GM18909 (cell line): ENCODE results near the gene CSRNP3.

Source experiments
- ATAC-seq: cut with Tn5 transposase; IDR thresholded peaks from one replicate; pipeline ENCODE4 v1.9.1; 2021; ENCODE audit warnings: mild to moderate bottlenecking; ENCODE audit not compliant: unreplicated experiment, poor library complexity

CSRNP3 gene

GRCh38 chr2:165718610-165719210, 249.2 kb downstream of the CSRNP3 start:
- ATAC-seq, result no peak

GRCh38 chr2:165720511-165720910, 251.0 kb downstream of the CSRNP3 start:
- no peak for ATAC-seq

- ATAC-seq, result no peak
Measured at GRCh38 chr2:165725421-165725820, 255.9 kb downstream of the CSRNP3 start.
